HG03469 (cell line): ENCODE data around the gene SLC13A3.

Experiments
- ATAC-seq: cut with Tn5 transposase; IDR thresholded peaks from one replicate; pipeline ENCODE4 v1.9.1; 2021; ENCODE audit warnings: mild to moderate bottlenecking, moderate library complexity, moderate number of reproducible peaks; ENCODE audit not compliant: unreplicated experiment

The SLC13A3 gene

DNA sequence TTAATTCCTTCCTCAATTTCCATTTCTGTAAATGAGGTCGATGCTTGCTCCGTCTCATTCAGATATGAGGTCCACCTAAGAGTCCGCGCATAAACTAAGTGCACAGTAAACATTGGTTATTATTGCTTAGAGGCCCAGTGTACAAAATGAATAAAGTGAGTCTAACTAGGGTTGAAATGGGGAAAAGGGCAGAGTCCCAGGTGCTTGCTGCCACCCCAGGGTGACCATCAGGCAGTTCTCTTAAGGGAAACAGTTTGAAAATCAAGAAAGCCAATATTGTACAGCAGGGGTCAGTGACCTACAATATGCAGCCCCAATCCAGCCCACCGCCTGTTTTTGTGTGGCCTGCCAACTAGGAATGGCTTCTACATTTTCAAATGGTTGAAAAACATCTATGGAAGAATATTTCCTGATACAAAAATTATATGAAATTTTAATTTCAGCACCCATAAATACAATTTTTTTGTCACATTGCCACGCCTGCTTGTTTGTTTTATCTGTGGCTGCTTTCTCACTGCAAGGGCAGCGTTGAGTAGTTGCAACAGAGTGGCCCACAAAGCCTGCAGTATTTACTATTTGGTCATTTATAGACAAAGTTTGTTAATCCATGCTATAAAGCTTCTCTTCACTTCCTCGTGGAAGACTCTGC, 43.3 kb downstream of the SLC13A3 start:
- ATAC-seq = no peak

DNA sequence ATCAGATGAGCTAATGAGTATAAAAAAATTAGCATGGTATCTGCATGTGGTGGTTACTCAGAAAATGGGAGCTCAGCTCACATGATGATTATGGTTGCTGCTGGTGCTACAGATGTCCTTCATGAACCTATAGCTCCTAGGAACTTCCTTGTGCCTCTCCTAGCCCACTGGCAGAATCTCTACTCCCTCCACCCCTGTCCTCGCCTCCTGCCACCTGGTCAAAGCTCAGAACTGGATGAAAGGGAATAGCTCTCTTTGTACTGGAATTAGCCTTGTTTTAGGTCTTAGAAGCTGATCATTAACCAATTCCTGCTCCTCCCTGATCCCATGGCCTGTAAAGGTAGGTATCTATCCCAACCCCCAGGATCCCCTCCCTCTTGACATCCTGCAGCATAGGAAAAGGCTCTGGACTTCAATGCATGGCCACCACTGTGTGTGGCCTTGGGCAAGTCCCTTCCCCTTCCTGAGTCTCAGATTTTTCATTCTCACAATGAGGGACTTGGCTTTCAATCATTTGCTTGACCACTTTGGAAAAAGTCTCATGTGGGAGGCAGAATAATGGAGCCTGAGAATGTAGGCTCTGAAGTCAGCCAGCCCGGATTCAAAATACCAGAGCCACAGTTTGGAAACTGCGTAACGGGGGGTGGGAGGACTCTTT, 43.9 kb downstream of the SLC13A3 start:
- no peak for ATAC-seq

DNA sequence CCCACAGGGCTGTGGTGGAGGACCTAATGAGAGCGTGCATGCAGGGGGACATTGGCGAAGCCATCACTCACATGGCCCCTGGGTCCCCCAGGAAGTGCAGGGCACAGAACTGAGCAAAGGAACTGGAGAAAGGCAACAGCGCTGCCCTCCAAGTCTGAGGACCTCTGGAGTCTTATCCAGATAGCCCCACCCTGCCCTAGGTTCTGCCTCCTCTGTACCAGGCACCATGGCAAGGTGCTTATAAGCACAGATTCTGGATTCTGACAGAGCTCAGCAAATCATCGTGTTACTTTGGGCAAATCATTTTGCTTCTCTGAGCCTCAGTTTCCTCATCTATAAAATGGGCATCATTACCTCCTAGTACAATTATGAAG, 44.5 kb downstream of the SLC13A3 start:
- ATAC-seq = no peak

DNA sequence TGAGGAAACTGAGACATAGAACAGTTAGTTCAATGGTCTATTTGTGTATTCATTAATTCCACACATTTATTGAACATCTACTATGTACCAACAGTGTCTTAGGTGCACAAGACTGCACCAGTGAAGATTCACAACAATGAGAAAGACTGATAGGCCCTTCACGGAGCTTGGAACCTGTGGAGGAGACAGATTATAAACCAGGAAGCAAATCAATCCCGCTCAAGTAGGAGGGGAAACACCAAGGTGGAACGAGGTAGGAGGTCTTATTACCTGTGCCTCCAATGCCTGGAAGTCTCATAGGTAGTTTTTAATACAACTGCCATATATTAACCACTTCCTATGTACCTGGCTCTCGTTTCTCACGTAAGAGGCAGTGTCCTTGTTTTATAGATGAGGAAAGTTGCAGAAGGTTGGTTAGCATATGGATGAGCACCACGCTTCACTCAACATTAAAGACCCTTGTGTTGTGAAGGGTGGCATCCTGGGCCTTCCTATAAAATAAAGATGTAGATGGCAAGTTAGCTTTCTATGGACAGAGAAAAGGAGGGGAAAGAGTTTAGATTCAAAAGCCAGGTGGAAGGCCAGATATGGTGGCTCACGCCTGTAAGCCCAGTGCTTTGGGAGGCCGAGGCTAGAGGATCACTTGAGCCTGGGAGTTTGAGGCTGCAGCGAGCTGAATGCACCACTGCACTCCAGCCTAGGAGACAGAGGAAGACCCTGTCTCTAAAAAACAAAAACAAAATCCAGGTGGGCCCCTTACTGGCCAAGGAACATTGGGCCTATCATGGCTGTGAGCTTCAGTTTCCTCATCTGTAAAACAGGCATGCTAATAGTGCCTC, 45.1 kb downstream of the SLC13A3 start:
- ATAC-seq = no peak

DNA sequence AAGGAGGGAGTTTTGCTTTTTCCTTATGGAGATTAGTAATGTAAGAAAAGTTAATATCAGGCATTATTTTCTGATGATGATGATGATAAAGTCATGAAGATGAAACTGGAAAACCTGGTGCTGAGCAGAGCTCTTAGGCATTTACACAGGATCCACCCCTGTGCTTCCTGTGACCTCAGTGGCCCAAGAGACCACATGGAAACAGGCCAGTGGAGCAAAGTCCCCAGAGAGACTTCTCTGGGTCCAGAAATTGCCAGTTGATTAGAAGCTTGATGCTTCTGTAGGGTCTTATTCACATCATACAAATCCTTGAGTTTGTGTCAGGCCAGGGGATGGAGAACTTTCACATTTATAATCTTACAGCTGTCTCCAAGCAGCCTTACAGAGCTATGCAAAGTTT, 46.1 kb downstream of the SLC13A3 start:
- no peak for ATAC-seq

DNA sequence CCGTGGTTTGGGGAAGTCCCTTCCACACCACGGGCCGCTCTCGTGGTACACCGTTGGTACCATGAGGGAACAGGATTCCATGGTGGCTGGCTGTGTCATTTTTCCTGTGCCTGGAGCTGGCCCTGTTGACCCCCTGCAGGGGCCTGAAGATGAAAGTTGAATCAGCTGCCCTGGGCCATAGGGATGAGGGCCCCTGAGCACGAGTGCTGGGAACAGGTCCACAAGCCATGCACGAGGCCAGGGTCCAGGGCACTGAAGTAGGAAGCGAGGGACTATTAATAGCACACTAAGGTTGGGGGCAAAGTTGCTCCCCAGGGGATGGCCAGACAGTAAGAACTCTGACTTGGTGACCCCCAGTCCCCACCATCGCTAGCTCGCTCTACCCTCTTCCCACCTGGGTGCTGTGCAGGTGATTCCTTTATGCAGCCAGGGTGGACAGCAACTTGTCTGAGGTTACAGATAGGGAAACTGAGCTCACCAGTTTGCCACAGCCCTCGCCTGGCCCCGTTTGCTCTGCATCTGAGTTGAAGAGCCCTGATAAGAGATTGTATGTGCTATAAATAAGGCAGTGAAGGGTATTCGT, 46.6 kb downstream of the SLC13A3 start:
- no peak for ATAC-seq

DNA sequence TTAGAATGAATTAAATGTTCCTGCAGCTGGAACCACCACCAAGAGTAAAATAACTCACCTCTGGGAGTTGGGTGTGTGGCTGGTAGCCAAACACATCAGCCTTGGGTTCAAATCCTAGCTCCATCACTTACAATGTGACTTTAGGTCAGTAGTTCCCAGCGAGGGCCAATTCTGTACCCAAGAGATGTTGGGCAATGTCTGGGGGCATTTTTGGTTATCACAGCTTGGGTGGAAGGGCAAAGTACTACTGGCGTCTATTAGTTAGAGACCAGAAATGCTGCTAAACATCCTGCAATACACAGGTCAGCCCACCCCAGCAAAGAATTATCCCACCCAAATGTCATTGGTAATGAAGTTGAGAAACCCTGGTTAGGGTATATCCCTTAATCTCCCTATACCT, 48.8 kb downstream of the SLC13A3 start:
- no peak for ATAC-seq

DNA sequence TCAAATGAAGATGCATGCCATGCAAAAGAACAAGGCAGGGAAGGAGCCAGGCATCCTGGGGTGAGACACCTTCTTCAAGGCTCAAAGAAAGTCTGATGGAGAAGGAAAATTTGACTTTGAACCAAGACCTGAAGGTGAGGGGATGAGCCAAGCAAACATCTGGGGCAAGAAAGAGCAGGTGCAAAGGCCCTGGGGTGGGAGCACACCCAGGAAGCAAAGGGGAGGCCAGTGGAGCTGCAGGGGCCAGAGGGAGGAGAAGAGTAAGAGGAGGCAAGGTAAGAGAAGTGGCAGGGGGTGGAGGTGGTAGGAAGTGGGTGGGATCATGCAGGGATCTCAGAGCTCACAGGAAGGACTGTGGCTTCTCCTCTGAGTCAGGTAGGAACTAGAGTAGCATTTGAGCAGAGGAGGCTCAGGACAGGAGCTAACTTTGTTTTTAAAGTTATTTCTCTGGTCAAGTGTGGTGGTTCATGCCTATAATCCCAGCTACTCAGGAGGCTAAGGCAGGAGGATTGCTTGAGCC, 49.6 kb downstream of the SLC13A3 start:
- ATAC-seq = no peak

DNA sequence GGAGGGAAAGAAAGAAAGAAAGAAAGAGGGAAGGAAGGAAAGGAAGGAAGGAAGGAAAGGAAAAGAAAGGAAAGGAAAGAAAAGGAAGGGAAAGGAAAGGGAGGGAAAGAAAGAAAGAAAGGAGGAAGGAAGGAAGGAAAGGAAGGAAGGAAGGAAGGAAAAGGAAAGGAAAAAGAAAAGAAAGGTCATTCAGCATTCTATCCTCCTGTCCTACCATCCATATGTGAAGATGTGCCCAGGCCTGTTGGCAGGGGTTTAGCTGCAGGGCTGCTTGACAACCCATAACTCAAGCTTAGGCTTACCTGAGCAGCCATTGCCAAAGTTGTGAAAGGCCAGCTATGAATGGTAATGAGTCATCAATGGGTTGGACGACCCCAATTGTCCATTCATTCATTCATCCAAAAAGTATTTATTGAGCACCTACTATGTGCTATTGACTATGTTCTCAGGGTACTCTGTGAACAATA, 50.9 kb downstream of the SLC13A3 start:
- ATAC-seq = no peak

DNA sequence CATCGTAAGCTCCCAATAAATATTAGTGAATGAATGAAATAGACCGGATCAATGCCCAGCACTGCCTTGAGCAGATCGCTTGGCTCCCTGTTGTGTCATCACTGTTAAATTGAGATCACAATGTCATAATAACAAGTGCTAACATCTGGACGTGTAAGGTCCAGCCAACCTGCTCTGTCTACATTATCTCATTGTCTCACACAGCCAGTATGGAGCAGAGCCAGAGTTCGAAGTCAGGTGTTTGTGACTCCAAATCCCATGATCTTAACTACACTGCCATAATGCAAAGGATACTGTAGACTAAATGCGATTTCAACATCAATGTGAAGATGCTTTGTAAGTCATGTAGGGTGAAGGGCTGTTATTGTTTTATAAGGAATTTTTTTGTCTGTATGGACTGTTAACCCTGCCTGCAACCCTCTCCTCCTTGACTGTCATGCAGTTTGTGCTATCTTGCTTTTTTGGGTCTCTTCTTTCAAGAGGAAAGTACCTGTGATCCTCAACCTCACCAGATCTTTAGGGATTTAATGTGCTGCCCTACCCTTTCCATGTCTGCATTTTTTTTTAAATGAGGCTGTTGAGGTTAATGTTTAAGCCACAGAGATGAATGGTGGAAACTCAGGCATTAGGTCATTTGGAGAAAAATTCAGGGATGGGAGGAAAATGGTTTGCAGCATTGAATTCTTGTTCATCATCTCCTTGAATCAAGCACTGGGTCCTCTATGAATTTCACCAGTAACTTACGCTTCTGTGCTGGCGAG, 51.9 kb downstream of the SLC13A3 start:
- no peak for ATAC-seq

DNA sequence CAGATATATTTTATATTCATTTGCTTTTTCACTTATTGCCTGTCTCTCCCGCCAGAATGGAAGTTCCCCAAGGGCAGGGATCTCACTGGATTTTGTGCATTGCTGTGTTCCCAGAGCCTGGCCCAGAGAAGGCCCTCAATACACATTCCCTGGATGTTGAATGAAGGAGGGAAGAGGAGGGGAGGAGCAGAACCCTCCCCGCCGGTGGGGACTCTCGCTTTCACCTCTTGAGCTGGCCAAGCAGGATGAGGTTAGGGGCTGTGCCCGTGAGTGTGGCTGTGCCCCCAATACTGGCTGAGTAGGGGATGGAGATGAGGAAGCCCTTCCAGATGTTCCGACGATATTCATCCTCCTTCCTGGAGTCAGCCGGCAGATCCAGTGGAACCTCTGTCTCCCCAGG, 55.3 kb downstream of the SLC13A3 start:
- no peak for ATAC-seq

DNA sequence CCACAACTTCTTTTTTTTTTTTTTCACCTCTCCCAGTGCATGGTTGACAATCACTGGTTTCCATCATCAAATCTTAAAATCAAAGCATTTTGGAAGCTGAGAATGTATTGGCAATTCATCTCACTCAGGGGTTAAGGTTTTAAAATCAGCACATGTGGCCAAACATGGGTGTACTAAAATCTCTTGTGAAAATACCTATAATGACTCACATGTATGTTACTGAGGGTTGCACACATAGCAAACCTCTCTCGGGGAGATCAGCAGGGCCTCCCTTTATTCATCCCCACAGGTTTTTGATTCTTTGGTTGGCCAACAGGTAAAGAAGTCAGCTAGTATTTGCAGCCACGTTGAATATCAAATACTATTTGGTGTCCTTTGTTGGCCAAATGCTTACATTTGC, 56.5 kb downstream of the SLC13A3 start:
- ATAC-seq = no peak

DNA sequence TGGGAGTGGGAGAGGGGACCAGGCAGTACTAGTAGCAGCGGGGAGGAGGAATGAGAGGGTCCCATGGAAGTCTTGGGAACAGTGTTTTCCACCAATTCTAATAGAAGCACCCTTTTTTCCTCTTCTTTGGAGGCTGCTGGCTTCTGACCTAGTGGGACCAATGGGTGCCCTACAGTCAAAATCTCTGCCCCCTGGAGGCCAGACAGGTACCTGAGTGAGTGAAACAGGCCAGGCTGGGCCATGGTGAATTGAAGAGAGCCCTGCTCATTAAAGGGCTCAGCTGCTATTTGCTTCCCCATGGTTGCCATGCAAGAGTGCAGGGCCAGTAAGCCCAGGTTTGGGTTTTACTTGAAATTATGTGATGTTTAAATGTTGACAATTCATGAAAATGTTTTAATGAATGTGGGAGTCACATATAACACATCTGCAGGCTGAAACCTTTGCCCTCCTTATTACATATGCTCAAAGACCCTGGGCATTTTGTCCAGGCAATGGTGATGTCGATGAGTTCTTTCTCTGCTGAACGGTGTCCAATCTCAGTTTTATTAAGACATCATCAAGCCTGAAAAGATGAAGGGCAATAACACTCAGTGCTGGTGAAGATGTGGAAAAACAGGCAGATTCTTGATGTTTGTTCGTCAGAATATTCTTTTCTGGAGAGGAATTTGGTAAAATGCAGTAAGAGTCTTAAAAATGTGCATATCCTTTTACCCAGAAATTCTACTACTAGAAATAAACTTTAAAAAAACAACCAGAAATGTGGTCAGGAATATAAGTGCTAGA, 58.5 kb downstream of the SLC13A3 start:
- no peak for ATAC-seq

DNA sequence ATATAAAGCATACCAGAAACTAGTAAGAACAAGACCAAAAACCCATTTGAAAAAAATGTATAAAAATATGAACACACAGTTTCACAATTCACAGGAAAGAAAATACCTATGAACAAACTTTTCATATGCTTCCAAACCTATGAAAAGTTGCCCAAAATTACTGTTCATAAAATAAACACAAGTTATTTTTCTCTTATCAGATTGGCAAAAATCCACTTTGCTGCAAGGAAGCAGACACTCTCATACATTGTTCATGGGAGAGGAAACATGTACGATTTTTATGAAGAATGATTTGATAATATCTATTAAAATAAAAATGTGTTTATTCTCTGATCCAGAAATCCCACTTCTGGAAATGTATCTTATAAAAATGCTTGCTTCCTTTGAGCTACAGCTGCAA, 60.8 kb downstream of the SLC13A3 start:
- no peak for ATAC-seq

DNA sequence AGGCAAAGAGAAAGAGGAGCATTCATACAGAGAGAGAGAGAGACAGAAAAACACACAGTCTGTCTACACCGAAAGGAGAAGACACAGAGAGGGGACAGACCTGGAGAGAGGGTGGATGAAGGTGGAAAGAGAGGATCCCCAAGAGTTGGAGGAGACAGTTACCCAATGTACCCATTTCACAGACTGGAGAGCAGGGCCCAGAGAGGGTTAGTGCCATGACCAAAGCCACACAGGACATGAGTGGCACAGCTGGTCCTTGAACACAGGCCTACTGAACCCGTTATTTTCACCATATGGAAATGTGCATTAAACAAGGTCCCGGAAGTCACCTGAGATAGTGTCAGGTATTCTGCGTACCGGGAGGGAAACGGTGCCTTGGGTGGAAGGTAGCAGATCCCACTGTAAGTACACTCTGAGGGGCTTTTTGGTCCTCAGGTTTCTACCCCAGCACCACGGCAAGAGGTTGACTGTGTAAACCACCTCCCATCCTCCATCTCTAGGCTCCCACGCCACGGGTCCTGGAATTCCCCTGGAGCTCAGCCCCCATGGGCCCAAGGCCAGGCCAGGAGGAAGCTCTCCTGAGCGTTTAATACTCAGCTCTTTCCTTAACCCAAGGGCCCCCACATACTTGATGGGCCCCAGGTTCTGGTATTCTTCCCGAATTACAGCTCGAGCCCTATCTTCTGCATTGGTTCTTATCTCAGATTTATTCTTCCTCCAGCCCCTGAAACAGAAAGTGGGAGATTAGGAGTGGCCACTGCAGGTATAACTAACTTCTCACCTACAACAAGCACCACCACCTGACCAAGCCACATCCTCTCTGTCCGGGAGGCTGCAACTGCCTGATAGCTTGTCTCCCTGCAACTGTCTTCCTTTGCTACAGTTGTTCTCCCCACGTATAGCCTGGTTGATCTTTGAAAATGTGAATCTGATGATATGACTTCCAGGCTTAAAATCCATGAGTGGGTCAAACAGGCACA, 62.4 kb downstream of the SLC13A3 start:
- ATAC-seq = no peak

DNA sequence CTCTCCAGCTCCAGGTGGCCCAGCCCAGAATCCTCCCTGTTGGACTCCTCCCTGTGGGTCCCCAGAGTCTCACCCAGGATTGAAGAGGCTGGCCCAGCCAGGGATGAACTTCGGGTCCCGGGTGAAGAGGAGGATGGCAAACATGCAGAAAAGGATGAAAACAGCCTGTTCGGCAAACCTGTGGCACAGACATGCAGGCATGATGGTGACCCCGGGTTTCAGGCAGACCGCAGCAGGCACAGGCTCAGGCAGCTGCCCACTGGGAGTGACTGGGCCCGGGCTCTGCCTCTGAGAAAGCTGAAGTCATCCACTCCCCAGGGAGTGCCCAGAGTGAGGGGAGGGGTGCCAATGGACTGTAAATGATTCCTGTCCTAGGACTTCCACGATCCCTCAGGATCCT, 63.3 kb downstream of the SLC13A3 start:
- ATAC-seq = no peak

DNA sequence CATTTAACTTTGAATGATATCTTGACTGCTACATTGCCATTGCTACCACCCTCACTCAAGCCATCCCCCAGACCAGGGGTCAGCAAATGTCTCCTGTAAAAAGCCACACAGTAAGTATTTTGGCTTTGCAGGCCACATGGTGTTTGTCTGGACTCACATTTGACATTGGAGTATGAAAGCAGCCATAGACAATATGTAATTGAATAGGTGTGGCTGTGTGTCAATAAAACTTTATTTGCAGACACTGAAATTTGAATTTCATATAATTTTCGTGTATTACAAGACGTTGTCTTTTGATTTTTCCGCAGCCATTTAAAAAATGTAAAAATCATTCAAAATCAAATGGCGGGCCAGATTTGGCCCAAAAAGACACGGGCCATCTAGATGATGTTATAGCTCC, 64.5 kb downstream of the SLC13A3 start:
- no peak for ATAC-seq

DNA sequence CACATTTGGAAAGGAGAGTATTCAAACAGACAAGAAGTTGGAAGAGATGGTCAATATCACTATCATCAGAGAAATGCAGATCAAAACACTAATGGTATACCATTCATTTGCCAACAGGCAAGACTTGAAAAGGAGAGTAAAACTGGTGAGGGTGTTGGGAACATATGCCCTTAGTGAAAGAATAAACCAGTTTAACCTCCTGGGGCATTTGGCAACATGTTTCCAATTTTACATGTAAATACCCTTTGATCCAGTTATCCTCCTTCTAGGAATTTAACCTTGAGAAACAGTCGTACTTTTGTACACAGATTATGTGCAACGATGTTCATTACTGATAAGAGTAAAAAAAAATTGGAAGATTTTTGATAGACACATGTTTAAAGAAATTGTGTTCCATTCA, 66.8 kb downstream of the SLC13A3 start:
- no peak for ATAC-seq
